Measurements from ENCODE around the gene ITGA6.

The ITGA6 gene

DNA sequence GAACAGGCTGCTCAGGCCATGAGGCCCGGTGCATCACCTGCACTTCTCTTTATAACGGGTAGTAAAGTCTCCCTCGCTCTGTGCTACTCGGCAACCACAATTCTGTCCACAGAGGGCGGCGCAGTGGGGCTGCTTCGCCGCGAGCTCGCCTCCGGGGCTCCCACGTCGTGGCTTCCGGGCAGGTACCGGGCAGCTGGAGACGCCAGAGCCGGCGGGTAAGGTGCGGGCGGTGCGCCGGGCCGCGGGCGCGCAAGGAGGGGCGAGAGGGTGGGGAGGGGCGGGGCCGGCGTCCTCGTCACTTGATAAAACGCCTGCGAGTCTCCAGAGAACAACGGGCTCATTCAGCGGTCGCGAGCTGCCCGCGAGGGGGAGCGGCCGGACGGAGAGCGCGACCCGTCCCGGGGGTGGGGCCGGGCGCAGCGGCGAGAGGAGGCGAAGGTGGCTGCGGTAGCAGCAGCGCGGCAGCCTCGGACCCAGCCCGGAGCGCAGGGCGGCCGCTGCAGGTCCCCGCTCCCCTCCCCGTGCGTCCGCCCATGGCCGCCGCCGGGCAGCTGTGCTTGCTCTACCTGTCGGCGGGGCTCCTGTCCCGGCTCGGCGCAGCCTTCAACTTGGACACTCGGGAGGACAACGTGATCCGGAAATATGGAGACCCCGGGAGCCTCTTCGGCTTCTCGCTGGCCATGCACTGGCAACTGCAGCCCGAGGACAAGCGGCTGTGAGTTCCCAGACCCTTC is at the start of gene ITGA6:
Gene ITGA6, plus strand, starts transcription at position 331 of the 734 bp plus-strand sequence.
- DNase-seq (ENCODE audit: low read depth, low spot score): peak; percentile 86

DNA sequence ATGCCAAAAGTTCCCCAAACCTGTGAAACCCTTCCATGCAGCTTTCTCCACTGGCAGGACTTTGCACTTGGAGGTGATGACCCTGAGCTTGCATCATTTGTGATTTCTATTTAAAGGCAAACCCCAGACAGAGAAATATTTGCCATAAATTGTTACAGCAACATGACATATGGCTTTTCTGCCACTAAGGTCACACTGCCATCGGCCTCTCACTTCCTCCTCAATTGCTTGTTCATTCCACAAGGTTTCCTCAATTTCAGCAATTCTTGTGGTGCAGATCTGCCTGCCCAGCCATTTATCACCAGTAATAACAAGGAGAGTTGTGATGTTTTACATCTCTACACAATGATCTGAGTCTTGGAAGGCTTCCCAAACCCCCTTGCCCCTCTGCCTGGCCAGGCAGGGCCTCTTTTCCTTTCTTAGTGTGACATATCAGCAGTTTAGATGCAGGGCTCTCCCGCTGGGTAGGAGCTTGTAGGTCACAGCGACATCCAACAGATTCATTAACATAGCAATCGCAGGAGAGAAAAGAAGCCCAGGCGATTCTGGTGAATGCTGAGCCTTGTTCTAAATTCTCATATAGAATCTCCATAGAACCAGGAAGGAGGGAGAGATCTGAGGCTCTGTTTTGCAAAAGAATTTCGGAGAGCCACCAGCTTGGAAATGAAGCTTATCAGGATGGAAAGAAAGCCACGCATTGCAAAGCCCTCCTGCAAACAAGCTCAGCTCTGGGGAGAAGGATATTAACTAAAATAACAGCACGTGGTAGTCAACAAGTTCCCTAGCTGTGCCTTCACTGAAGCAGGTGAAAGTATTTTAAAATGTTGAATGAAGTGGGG is 46.7 kb upstream of the ITGA6 start:
- peak; percentile 87 for DNase-seq (ENCODE audit: low read depth, low spot score)

GRCh38 chr2:172381275-172382027 is 45.9 kb upstream of the ITGA6 start:
- peak; percentile 21 for DNase-seq (ENCODE audit: low read depth, low spot score)

- no peak for DNase-seq (ENCODE audit: low read depth, low spot score)
These were observed 40.0 kb upstream of the ITGA6 start for GRCh38 chr2:172387361-172387760.

- no peak for DNase-seq (ENCODE audit: low read depth, low spot score)
These were observed 37.6 kb upstream of the ITGA6 start for GRCh38 chr2:172389685-172390339.

- DNase-seq (ENCODE audit: low read depth, low spot score): no peak
These were observed 33.4 kb upstream of the ITGA6 start for GRCh38 chr2:172394002-172394401.

DNA sequence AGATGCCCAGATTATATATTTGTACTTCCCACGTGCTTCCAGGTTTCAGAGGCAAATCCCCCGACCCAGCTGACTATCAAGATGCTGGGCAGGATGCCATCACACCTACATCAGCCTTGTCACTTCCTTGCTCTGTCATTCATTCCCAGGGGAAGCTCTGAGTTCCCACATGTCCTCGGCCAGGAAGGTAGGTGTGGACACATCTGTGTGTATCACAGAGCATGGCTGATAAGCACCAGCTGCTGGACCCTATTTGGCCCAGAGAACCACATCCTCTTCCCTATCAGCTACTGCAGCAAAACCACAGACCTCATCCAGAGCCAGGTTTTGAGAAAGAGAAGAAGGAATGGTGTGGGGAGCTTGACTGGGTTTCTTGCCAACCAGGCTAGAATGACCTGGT is 31.9 kb upstream of the ITGA6 start:
- DNase-seq (ENCODE audit: low read depth, low spot score): no peak

- peak; percentile 27 for DNase-seq (ENCODE audit: low read depth, low spot score)
These were observed 30.1 kb upstream of the ITGA6 start for GRCh38 chr2:172397148-172397834.

DNA sequence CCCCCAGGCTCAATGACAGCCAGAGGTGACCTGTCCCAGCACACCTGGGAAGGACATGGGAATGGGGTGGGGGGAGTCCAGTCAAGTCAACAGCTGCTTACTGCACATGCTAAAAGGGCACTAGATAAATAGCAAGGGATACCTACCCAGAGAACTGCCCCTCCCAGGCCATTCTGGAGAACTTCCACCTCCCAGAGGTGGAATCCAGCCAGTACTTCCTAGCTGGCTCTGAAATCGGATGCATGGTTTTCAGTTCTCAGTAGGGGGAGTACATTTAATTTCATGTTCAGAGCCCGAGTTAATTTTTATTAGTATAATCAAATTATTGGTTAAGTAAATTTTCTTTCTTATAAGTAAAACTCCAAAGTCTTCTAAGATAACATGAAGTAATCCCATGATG is 28.9 kb upstream of the ITGA6 start:
- peak; percentile 27 for DNase-seq (ENCODE audit: low read depth, low spot score)

DNA sequence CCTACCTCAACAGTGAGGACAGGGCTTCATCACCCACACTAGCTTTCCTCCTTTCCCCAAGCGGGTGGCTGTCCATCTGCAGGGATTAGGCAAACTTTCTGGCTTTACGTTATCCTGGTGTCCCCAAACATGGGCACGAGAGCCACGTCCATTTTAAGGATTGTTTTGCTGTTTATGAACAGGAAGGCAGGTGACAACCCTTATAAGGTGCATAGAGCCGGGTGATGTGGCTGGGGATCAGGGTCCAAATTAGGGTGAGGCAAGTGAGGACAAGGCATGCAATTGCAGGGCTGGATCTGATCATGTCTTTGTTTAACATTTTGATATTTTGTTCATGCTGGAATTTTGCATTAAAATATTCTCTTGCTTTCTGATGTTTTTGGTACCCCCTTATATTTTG is 27.6 kb upstream of the ITGA6 start:
- DNase-seq (ENCODE audit: low read depth, low spot score): no peak

DNA sequence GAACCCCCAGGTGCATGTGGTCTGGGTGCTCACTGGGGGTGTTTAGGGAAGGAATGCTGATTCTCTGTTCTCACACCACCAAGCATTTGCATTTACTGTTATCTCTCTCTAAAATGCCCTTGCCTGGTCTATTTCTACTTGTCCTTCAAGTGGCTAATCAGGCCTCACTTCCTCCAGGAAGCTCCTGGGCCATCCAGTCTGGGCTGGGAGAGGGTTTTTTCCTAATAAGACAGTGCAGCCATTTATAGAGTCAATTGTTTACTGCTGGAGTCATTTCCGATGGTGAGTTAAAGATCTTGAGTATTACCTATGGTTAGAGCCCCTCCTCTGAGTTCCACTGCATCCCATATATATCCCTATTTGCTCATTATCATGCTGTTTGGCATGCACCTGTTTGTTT is 25.2 kb upstream of the ITGA6 start:
- DNase-seq (ENCODE audit: low read depth, low spot score): no peak

DNA sequence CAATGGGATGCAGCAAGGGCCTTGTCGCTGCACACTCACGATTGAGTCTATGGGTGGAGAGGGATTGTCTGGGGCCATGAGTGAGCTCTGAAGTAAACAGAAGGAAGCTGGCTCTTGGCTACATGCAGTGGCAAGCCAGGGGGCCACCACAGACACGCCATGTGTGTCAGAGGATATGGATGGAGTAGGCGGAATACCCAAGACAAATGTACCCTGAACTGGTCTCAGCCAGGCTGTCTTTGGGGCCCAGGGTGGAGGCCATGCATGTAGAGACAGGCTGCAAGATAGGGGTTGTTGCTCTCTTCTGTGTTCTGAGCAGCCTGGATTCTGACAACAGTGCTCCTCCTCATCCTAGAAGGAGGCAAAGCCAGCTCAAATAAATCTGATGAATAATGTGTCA is 24.0 kb upstream of the ITGA6 start:
- DNase-seq (ENCODE audit: low read depth, low spot score): no peak

- no peak for DNase-seq (ENCODE audit: low read depth, low spot score)
These were observed 23.4 kb upstream of the ITGA6 start for GRCh38 chr2:172403881-172404468.

GRCh38 chr2:172404824-172405223 is 22.6 kb upstream of the ITGA6 start:
- no peak for DNase-seq (ENCODE audit: low read depth, low spot score)

GRCh38 chr2:172405673-172406072 is 21.7 kb upstream of the ITGA6 start:
- DNase-seq (ENCODE audit: low read depth, low spot score): no peak

GRCh38 chr2:172408143-172408766 is 19.1 kb upstream of the ITGA6 start:
- no peak for DNase-seq (ENCODE audit: low read depth, low spot score)

GRCh38 chr2:172409042-172409441 is 18.3 kb upstream of the ITGA6 start:
- DNase-seq (ENCODE audit: low read depth, low spot score): no peak

GRCh38 chr2:172412984-172413492 is 14.3 kb upstream of the ITGA6 start:
- no peak for DNase-seq (ENCODE audit: low read depth, low spot score)

GRCh38 chr2:172415157-172415864 is 12.1 kb upstream of the ITGA6 start:
- DNase-seq (ENCODE audit: low read depth, low spot score): no peak

- DNase-seq (ENCODE audit: low read depth, low spot score): no peak
These were observed 11.6 kb upstream of the ITGA6 start for GRCh38 chr2:172415865-172416183.
